Rectal smooth muscle tissue (tissue), 1 donor: ENCODE results near the gene RANGAP1.

Experiments
- H3K27ac ChIP-seq: one replicate; pipeline ENCODE4 v1.7.0; 2013; ENCODE audit warnings: low read depth, low read length, inconsistent platforms
- H3K27me3 ChIP-seq: one replicate; pipeline ENCODE4 v1.7.0; 2013; ENCODE audit warnings: low read length; ENCODE audit not compliant: control insufficient read depth, insufficient read depth
- H3K36me3 ChIP-seq: one replicate; pipeline ENCODE4 v1.7.0; 2013; ENCODE audit warnings: low read length; ENCODE audit not compliant: control insufficient read depth, insufficient read depth
- H3K4me1 ChIP-seq: one replicate; pipeline ENCODE4 v1.7.0; 2013; ENCODE audit warnings: low read length; ENCODE audit not compliant: control insufficient read depth, insufficient read depth
- H3K4me3 ChIP-seq: one replicate; pipeline ENCODE4 v1.7.0; 2013; ENCODE audit warnings: low read length
- H3K9ac ChIP-seq: one replicate; pipeline ENCODE4 v1.7.0; 2013; ENCODE audit warnings: low read length

Gene RANGAP1

DNA sequence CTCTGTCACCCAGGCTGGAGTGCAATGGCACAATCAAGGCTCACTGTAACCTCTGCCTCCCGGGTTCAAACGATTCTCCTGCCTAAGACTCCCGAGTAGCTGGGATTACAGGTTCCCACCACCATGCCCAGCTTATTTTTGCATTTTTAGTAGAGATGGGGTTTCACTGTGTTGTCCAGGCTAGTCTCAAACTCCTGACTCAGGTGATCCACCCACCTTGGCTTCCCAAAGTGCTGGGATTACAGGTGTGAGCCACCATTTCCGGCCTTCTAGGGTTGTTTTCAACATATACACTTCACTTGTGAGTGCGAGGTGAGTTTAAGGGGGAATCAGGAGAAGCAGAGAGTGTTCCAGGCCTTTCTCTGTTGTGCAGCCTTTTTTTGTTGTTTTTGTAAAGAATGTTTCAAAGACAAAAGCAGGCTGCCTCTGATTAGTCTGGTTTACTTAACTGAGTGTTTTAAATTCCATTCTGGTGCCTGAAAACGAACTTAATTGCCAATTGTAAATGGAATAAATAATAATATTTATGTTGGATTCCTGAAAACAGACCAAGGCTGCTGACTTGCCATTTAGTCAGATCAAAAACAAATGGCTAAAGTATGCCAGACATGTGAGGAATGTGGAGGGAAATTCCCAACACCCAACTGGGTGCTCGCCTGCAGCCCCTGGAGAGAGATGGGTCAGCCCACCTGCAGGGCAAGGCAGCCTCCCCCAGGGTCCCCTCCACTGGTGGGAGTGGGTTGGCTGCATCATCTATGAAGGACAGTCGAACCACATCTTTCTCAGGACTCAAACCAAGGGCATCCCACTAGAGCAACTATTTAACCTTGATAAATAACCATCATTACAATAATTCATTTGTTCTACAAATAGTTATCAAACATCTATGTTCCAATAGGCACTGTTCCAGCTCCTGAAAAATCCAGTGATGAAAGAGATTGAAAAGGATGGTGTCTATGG lies 4.6 kb upstream of the RANGAP1 start:
- no peak overlapping the region for H3K27ac ChIP-seq
- no peak overlapping the region for H3K4me3 ChIP-seq
- no peak overlapping the region for H3K9ac ChIP-seq
- no peaks in the 10 kb centered on the region for H3K27me3 ChIP-seq
- H3K4me1 ChIP-seq = no peaks in the 10 kb centered on the region
- no peaks in the 10 kb centered on the region for H3K36me3 ChIP-seq

DNA sequence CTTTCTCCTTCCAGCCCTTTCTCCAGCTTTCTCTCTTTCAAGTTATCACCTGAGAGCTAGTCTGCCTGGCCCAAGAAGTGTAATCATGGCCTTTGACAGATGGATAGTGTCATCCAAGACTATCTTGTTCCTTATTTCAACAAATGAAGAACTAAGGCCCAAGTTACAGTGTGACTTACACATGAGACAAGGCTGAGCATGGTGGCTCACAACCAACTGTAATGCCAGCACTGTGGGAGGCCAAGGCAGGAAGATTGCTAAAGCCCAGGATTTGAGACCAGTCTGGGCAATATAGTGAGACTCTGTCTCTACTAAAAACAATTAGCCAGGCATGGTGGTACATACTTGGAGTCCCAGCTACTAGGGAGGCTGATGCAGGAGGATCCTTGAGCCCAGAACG lies 3.7 kb upstream of the RANGAP1 start:
- Histone ChIP-seq H3K4me1 (no peaks in the 10 kb centered on the region), H3K27me3 (no peaks in the 10 kb centered on the region), H3K9ac (no peak overlapping the region), H3K27ac (no peak overlapping the region), H3K36me3 (no peaks in the 10 kb centered on the region), H3K4me3 (no peak overlapping the region)

DNA sequence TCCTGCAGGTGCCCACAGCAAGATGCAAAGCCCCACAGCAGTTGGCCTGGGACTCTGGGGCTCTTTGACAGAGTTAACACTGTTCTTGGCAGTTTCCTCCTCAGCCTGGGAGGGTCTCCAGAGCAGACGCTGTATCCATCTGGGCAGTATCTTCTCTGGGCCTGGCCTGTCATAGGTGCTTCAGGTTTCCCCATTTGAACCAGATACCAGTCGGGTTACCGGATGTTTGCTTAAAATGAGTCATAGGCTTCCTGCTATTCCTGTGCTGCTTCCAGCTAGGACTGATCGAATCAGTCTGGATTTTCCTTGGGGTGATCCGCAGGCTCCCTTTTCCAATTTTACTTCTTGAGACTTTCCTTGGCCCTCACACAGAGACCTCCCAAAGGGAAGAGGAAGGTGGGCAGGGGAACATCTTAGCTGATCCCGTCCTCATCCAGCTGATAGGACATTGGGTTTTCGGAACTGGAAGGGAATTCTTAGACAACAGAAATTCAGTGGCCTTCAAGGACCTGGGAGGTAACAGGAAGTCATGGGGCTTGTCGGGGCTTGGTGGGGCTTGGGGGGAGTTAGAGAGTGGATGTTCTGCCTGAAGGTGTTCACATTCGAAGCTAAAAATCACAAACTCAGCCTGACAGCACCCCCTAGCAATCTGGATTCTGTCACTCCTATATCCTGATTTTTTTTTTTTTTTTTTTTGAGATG lies 2.4 kb upstream of the RANGAP1 start:
- no peak overlapping the region for H3K9ac ChIP-seq
- no peak overlapping the region for H3K4me3 ChIP-seq
- H3K27ac ChIP-seq = peak overlapping the region; percentile 53

DNA sequence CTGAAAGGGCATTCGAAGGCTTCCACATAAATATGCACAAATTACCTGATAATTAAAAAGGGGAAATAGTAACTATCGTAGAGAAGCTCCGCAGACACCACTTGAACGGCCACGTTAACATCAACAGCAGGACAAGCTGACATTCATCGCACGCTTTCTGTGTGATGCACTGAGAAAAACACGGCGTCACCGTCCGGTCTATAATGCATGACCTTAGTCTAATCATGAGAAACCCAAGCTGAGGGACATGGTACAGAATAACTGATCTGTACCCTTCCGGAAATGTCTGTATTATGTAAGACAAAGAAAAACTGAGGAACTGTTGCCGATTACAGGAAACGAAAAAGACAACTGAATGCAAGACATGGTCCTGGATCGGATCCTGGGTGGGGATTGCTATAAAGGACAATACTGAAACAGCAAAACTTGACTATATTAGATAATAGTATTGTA lies 678 bp upstream of the RANGAP1 start:
- Histone ChIP-seq H3K36me3 (no peaks in the 10 kb centered on the region), H3K27me3 (no peaks in the 10 kb centered on the region), H3K4me1 (no peaks in the 10 kb centered on the region), H3K27ac (peak overlapping the region; percentile 73), H3K4me3 (peak overlapping the region; percentile 73), H3K9ac (peak overlapping the region; percentile 76)

More for the DNA sequence above, 2.4 kb upstream of the RANGAP1 start:
- Histone ChIP-seq H3K4me1 (no peaks in the 10 kb centered on the region), H3K36me3 (no peaks in the 10 kb centered on the region), H3K27me3 (no peaks in the 10 kb centered on the region)

DNA sequence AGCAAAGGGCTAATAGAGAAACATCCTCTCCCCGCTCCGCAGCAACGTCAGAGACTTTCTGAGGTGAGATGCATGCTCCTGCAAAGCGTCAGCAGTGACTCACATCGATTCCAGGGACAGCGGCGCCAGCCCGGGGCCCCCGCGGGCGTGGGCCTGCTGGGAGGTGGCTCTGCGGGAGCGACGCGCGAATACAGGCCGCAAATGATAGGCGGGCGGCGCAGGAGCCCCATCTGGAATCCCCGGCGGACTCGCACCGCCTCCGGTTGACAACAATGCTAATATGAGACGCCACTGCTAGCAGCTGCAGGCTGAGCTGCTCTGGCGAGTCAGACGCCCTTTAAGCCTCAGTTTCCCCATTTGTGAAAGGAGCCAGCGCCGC lies 557 bp downstream of the RANGAP1 start:
- Histone ChIP-seq H3K36me3 (no peaks in the 10 kb centered on the region), H3K27me3 (no peaks in the 10 kb centered on the region), H3K27ac (peak overlapping the region; percentile 25), H3K4me1 (no peaks in the 10 kb centered on the region), H3K4me3 (peak overlapping the region; percentile 77), H3K9ac (peak overlapping the region; percentile 24)

DNA sequence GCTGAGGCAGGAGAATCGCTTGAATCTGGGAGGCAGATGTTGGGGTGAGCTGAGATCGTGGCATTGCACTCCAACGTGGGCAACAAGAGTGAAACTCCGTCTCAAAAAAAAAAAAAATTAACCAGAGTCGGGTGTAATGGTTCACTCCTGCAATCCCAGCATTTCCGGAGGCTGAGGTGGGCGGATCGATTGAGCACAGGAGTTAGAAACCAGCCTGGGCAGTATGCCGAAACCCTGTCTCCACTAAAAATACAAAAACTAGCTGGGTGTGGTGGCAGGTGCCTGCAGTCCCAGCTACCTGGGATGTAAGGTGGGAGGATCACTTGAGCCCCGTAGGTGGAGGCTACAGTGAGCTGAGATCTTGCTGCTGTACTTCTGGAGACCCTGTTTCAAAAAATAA lies 1.5 kb downstream of the RANGAP1 start:
- Histone ChIP-seq H3K4me1 (no peaks in the 10 kb centered on the region), H3K27ac (no peak overlapping the region), H3K27me3 (no peaks in the 10 kb centered on the region), H3K4me3 (no peak overlapping the region), H3K9ac (no peak overlapping the region), H3K36me3 (peaks cover 4% of the 10 kb centered on the region)

DNA sequence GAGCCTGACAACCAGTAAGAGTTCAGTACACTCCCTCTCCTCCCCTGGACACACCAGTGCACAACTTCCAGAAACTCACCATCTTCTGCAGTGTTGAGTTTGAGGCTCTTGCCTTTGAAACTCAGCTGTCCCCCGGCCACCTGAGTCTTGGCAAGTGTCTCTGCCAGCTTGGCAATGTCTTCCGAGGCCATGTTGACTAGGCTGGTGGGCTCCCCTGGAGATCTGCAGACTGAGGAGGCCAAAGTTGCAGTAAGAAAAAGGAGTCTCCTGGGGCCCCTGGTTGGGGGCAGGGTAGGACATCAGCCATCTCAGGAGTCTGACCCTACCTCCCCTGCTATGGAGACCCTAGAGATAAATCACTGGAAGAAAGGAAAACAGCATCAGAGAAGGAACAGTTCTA lies 5.1 kb downstream of the RANGAP1 start:
- Histone ChIP-seq H3K27ac (no peak overlapping the region), H3K36me3 (peaks cover 7% of the 10 kb centered on the region), H3K4me1 (no peaks in the 10 kb centered on the region), H3K27me3 (no peaks in the 10 kb centered on the region), H3K9ac (no peak overlapping the region), H3K4me3 (no peak overlapping the region)

DNA sequence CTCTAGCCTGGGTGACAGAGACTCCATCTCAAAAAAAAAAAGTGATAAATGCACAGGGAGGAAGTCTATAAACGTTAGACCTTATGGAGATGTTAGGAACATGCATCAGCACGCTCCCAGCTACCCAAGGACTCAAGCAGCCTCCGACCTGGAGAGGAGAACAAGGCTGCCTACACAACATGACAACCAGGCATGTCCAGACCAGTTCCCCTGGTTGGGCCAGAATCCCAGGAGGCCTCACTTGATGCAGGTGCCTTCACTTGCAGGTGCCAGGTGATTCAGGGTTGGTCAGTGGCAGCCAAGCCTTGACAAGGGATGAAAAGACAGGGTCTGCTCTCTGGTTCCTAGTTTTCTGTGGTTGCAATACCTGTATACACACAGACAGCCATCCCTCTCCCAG lies 5.9 kb downstream of the RANGAP1 start:
- no peaks in the 10 kb centered on the region for H3K27me3 ChIP-seq
- peaks cover 9% of the 10 kb centered on the region for H3K36me3 ChIP-seq

DNA sequence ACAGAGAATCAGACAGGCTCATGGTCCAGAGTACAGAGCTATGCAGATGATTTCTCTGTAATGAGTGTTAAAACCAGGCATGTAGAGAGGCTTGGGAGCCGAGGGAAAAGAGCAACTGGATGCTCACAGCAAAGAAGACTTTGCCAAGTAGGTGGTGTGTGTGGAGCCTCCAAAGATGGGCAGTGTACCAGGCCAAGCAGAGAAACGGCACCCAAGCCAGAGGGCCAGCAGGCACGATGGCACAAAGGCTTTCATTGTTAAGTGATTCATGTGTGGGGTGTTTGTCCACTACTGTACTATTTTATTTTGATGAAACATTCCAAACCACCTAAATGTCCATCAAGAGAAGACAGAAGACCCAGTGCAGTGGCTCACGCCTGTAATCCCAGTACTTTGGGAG lies 11.1 kb downstream of the RANGAP1 start:
- H3K4me3 ChIP-seq = no peak overlapping the region
- H3K27me3 ChIP-seq = no peaks in the 10 kb centered on the region
- H3K27ac ChIP-seq = no peak overlapping the region
- H3K9ac ChIP-seq = no peak overlapping the region
- no peaks in the 10 kb centered on the region for H3K4me1 ChIP-seq
- H3K36me3 ChIP-seq = peaks cover 26% of the 10 kb centered on the region

More for the DNA sequence above, 5.9 kb downstream of the RANGAP1 start:
- no peaks in the 10 kb centered on the region for H3K4me1 ChIP-seq
- no peak overlapping the region for H3K27ac ChIP-seq
- H3K9ac ChIP-seq = no peak overlapping the region
- H3K4me3 ChIP-seq = no peak overlapping the region

DNA sequence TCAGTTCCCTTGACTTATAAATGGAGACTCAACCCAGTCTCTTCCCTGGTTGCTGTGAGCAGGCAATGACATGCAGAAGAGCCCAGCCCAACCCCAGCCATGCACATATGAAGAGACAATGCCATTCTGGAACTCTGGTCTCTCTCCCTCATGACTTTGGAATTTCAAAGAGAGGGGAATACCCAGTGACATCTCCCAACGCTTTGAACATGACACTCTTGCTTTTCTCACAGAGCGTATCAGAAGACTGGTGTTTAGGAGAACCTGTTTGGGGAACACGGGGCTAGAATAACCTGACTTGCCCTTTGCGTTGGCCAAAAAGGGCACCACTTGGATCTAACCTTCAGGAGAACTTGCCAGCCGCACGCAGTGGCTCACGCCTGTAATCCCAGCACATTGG lies 12.9 kb downstream of the RANGAP1 start:
- Histone ChIP-seq H3K4me1 (no peaks in the 10 kb centered on the region), H3K27me3 (no peaks in the 10 kb centered on the region), H3K9ac (no peak overlapping the region), H3K27ac (no peak overlapping the region), H3K4me3 (no peak overlapping the region), H3K36me3 (peaks cover 26% of the 10 kb centered on the region)

DNA sequence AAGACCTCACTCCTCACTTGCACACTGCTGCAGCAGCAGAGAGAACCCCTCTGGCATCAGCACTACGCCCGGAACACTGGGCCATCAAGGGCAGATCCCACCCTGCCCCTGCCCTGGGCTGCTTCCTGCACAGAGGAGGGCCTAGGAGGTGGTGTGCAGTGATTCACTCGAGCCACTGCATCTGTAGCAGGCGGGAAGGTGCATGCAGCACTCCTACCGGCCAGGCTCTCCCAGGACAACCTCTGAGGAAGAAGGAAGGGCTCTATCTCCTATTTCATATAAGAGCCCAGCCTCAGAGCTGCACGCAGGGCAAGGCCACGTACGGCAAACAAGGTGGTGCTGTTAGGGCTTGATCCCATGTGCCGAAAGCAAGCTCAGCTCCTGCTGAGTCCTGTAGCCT lies 14.2 kb downstream of the RANGAP1 start:
- H3K4me3 ChIP-seq = no peak overlapping the region
- no peaks in the 10 kb centered on the region for H3K27me3 ChIP-seq
- H3K4me1 ChIP-seq = no peaks in the 10 kb centered on the region
- H3K36me3 ChIP-seq = peaks cover 32% of the 10 kb centered on the region
- H3K27ac ChIP-seq = no peak overlapping the region
- H3K9ac ChIP-seq = no peak overlapping the region

DNA sequence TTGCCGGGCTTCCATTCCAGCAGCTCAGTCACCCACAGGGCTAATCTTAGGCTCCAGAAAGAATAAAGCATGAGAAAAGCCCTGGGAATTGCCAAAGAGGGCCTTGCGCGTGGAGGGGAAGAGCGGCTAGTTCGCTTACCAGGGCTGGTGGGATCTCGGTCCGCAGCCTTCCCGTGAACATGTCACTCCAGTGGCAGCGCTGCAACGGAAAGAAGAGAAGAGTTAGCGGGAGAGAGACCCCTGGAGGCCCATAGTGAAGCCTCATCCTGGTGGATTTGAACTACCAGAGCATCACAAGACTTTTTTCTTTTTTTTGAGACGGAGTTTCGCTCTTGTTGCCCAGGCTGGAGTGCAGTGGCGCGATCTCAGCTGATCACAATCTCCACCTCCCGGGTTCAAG lies 18.0 kb downstream of the RANGAP1 start:
- no peaks in the 10 kb centered on the region for H3K27me3 ChIP-seq
- peaks cover 29% of the 10 kb centered on the region for H3K36me3 ChIP-seq
- H3K4me3 ChIP-seq = no peak overlapping the region
- no peak overlapping the region for H3K27ac ChIP-seq
- H3K4me1 ChIP-seq = no peaks in the 10 kb centered on the region
- H3K9ac ChIP-seq = no peak overlapping the region
